ENCODE measurements around the gene KCNT2. TPM values are rescaled to one million over a fixed set of nuclear protein-coding genes. Genes with fewer than 3 reads are reported as not detected.

KCNT2 gene
- total and polyA plus RNA-seq, 9 of the 15 experiments (the other 6 are each of a cell fraction or from before 2014, with no cell fraction given): 0.13 to 0.73 (median 0.28) TPM

DNA sequence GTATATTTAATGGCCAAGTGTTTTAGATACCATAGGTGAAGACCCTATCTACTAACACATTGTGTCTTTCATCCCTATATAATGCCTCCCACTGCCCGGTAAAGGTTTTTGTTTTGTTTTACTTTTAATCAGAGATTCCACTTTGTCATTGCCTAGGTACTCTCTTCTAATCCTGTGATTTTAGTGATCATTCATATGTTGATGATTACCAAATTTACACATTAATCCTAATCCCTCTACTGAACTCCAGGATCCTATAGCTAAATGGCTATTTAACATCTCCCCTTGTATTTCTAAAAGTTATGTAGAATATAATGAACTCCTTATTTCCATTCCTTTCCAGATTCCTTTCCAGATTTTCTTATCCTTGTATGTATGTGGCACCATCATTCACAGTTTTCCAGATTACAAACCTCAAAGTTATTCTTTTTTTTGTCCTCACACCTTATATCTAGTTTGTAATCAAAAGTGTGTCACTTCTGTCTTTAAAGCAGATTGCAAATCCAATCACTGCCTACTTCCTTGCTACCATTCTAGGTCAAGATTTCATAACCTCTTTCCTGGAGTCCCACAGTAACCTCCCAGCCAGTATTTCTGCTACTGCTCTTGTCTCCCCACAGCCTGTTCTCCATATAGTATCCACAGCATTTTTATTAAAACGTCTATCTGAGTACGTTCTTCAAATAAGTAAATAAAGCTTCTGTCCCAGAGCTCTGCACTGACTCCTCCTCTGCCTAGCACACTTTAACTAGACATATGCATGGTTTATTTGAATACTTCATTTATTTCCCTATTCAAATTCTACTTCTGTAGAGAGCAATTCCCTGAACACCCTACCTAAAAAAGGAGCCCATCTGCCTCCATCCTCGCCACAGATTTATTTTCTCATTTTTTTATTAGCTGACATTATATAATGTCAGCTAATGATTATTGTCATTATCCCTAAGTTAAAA lies 157.8 kb downstream of the KCNT2 start:
- no peak for ATAC-seq
- Histone ChIP-seq H3K9ac (ENCODE audit: insufficient read depth in 1 of 2, low read depth in 2 of 2, low read length in 2 of 2) (no peak overlapping the region), H3K4me2 (ENCODE audit: insufficient read depth, low read length) (no peak overlapping the region), H3K27ac (ENCODE audit: extremely low read depth, low read depth, low read length) (no peak overlapping the region), H4K20me1 (replicated peaks; ENCODE audit: control insufficient read depth, insufficient read depth, low read length) (no peaks in the 10 kb centered on the region), H3K36me3 (ENCODE audit: control insufficient read depth, insufficient read depth, low read length) (no peaks in the 10 kb centered on the region), H2AFZ (ENCODE audit: low read depth, low read length) (no peak overlapping the region), H3K27me3 (ENCODE audit: control insufficient read depth in 2 of 2, insufficient read depth in 2 of 2, low read length in 2 of 2) (no peaks in the 10 kb centered on the region), H3K79me2 (ENCODE audit: control insufficient read depth, insufficient read depth, low read length) (no peaks in the 10 kb centered on the region), H3K4me1 (replicated peaks in 1 of 2; ENCODE audit: control insufficient read depth in 2 of 2, insufficient read depth in 2 of 2, low read length in 2 of 2) (no peaks in the 10 kb centered on the region), H3K9me1 (ENCODE audit: control insufficient read depth, insufficient read depth, low read length) (no peaks in the 10 kb centered on the region), H3K4me3 (no peak overlapping the region), H3K9me3 (replicated peaks; ENCODE audit: control insufficient read depth, insufficient read depth, low read depth, low read length) (no peaks in the 10 kb centered on the region)
- in situ Hi-C loops (cut with MboI): no loop called here
- WGBS (ENCODE audit: insufficient coverage, low coverage, missing lambda C conversion rate): 3% methylated on average over 4 of the region's 4 CpGs
- FAIRE-seq: no peak
- intact Hi-C loops (cut with micrococcal nuclease): no loop called here
- POLR2A ChIA-PET: no interaction called here
- no TSS peak for BruUV-seq (replicated peaks)
- CTCF ChIA-PET (ENCODE audit: low intra/inter-chr PET ratio): no interaction called here
- no peak for DNase-seq (ENCODE audit: extremely low read depth in 1 of 4, low spot score in 3 of 4)
- no peak for TF ChIP-seq TEAD4 (IDR thresholded peaks at IDR 0.05; ENCODE audit: low read length)
- TF ChIP-seq TEAD4 (CRISPR knock-in tag; IDR thresholded peaks at IDR 0.05; ENCODE audit: borderline replicate concordance): no peak
- TF ChIP-seq SMAD2 (IDR thresholded peaks at IDR 0.05; ENCODE audit: low read depth, low read length): no peak
- TF ChIP-seq, protein P1, sequence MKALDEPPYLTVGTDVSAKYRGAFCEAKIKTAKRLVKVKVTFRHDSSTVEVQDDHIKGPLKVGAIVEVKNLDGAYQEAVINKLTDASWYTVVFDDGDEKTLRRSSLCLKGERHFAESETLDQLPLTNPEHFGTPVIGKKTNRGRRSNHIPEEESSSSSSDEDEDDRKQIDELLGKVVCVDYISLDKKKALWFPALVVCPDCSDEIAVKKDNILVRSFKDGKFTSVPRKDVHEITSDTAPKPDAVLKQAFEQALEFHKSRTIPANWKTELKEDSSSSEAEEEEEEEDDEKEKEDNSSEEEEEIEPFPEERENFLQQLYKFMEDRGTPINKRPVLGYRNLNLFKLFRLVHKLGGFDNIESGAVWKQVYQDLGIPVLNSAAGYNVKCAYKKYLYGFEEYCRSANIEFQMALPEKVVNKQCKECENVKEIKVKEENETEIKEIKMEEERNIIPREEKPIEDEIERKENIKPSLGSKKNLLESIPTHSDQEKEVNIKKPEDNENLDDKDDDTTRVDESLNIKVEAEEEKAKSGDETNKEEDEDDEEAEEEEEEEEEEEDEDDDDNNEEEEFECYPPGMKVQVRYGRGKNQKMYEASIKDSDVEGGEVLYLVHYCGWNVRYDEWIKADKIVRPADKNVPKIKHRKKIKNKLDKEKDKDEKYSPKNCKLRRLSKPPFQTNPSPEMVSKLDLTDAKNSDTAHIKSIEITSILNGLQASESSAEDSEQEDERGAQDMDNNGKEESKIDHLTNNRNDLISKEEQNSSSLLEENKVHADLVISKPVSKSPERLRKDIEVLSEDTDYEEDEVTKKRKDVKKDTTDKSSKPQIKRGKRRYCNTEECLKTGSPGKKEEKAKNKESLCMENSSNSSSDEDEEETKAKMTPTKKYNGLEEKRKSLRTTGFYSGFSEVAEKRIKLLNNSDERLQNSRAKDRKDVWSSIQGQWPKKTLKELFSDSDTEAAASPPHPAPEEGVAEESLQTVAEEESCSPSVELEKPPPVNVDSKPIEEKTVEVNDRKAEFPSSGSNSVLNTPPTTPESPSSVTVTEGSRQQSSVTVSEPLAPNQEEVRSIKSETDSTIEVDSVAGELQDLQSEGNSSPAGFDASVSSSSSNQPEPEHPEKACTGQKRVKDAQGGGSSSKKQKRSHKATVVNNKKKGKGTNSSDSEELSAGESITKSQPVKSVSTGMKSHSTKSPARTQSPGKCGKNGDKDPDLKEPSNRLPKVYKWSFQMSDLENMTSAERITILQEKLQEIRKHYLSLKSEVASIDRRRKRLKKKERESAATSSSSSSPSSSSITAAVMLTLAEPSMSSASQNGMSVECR (CRISPR knock-in tag; IDR thresholded peaks at IDR 0.05): no peak
- no peak for TF ChIP-seq HMG20A (CRISPR knock-in tag; conservative IDR thresholded peaks at IDR 0.05)
- no peak for TF ChIP-seq EHMT2 (IDR thresholded peaks at IDR 0.05)
- TF ChIP-seq RBM22 (IDR thresholded peaks at IDR 0.05; ENCODE audit: low read depth, low read length, poor library complexity, severe bottlenecking): no peak
- TF ChIP-seq, protein P2, sequence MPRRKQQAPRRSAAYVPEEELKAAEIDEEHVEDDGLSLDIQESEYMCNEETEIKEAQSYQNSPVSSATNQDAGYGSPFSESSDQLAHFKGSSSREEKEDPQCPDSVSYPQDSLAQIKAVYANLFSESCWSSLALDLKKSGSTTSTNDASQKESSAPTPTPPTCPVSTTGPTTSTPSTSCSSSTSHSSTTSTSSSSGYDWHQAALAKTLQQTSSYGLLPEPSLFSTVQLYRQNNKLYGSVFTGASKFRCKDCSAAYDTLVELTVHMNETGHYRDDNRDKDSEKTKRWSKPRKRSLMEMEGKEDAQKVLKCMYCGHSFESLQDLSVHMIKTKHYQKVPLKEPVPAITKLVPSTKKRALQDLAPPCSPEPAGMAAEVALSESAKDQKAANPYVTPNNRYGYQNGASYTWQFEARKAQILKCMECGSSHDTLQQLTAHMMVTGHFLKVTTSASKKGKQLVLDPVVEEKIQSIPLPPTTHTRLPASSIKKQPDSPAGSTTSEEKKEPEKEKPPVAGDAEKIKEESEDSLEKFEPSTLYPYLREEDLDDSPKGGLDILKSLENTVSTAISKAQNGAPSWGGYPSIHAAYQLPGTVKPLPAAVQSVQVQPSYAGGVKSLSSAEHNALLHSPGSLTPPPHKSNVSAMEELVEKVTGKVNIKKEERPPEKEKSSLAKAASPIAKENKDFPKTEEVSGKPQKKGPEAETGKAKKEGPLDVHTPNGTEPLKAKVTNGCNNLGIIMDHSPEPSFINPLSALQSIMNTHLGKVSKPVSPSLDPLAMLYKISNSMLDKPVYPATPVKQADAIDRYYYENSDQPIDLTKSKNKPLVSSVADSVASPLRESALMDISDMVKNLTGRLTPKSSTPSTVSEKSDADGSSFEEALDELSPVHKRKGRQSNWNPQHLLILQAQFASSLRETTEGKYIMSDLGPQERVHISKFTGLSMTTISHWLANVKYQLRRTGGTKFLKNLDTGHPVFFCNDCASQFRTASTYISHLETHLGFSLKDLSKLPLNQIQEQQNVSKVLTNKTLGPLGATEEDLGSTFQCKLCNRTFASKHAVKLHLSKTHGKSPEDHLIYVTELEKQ (CRISPR knock-in tag; IDR thresholded peaks at IDR 0.05): no peak
- TF ChIP-seq GTF2E2 (tag; IDR thresholded peaks at IDR 0.05): no peak
- TF ChIP-seq ZNF146 (CRISPR knock-in tag; IDR thresholded peaks at IDR 0.05; ENCODE audit: unreplicated experiment): no peak
- TF ChIP-seq ZNF316 (IDR thresholded peaks at IDR 0.05): no peak
